ENCODE measurements around the gene LAIR2.
"Not testable (repeated sequence)": the region's sequence is repeated elsewhere in the genome, so short reads cannot be mapped to it uniquely, and the experiment has no call there.

LAIR2 gene

GRCh38 chr19:54493967-54494585, 8.6 kb upstream of the LAIR2 start:
- no peak for DNase-seq

- not testable (repeated sequence) for DNase-seq
These were observed 7.3 kb upstream of the LAIR2 start for GRCh38 chr19:54495284-54495683.

- DNase-seq: not testable (repeated sequence)
These were observed 4.7 kb upstream of the LAIR2 start for GRCh38 chr19:54497747-54498450.

- DNase-seq: peak in 1 of 2 donors; percentile 26
These were observed 4.2 kb upstream of the LAIR2 start for GRCh38 chr19:54498451-54498772.

GRCh38 chr19:54505542-54505941, 2.9 kb downstream of the LAIR2 start:
- not testable (repeated sequence) for DNase-seq

GRCh38 chr19:54506079-54506478, 3.4 kb downstream of the LAIR2 start:
- DNase-seq: no peak

GRCh38 chr19:54507038-54507717, 4.5 kb downstream of the LAIR2 start:
- DNase-seq: not testable (repeated sequence)

GRCh38 chr19:54507824-54508223, 5.2 kb downstream of the LAIR2 start:
- no peak for DNase-seq

- not testable (repeated sequence) for DNase-seq
These were observed 5.9 kb downstream of the LAIR2 start for GRCh38 chr19:54508487-54508886.

- not testable (repeated sequence) for DNase-seq
These were observed 6.7 kb downstream of the LAIR2 start for GRCh38 chr19:54509200-54509940.

GRCh38 chr19:54515156-54515555, 12.5 kb downstream of the LAIR2 start:
- no peak for DNase-seq

GRCh38 chr19:54517483-54517882, 14.9 kb downstream of the LAIR2 start:
- peak; percentile 55 to 79 for DNase-seq

- no peak for DNase-seq
These were observed 16.2 kb downstream of the LAIR2 start for GRCh38 chr19:54518844-54519243.

- DNase-seq: peak in 1 of 2 donors; percentile 5
These were observed 18.6 kb downstream of the LAIR2 start for GRCh38 chr19:54521022-54521859.

- no peak for DNase-seq
These were observed 19.4 kb downstream of the LAIR2 start for GRCh38 chr19:54521860-54522513.

- DNase-seq: peak; percentile 74 to 80
These were observed 20.8 kb downstream of the LAIR2 start for GRCh38 chr19:54523403-54523802.

- no peak for DNase-seq
These were observed 23.0 kb downstream of the LAIR2 start for GRCh38 chr19:54525636-54526035.

GRCh38 chr19:54526972-54527371, 24.3 kb downstream of the LAIR2 start:
- no peak for DNase-seq

GRCh38 chr19:54530866-54531265, 28.2 kb downstream of the LAIR2 start:
- no peak for DNase-seq

GRCh38 chr19:54532528-54532927, 29.9 kb downstream of the LAIR2 start:
- peak; percentile 21 to 30 for DNase-seq

GRCh38 chr19:54533476-54533875, 30.8 kb downstream of the LAIR2 start:
- no peak for DNase-seq

GRCh38 chr19:54534156-54534555, 31.5 kb downstream of the LAIR2 start:
- no peak for DNase-seq
